Measurements from ENCODE around the gene TEF. TPM values are rescaled to one million over a fixed set of nuclear protein-coding genes. Genes with fewer than 3 reads are reported as not detected.
A peak's percentile ranks its signal among the peaks of the same experiment; 100 is the strongest.

Gene TEF
- total and polyA plus RNA-seq, 9 of the 15 experiments (the other 6 are each of a cell fraction or from before 2014, with no cell fraction given) = 0.04 to 3.1 (median 1.2) TPM

DNA sequence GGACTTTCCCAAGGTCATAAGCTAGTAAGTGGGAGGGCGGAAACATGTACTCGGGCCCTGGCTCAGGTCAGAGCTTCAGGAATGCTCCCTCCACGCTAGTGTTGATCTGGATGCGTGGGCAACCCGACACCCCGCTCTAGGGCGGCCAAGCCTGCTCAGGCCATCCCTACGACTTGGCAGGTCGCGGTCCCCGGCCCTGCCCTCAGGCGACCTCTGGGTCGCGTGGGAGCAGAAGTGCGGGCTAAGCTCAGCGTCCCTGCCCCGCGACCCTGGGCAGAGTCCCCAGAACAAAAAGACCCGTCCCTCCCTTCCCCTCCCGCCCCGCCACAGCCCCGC lies 781 bp upstream of the TEF start (continued):
- TF ChIP-seq, protein P1, sequence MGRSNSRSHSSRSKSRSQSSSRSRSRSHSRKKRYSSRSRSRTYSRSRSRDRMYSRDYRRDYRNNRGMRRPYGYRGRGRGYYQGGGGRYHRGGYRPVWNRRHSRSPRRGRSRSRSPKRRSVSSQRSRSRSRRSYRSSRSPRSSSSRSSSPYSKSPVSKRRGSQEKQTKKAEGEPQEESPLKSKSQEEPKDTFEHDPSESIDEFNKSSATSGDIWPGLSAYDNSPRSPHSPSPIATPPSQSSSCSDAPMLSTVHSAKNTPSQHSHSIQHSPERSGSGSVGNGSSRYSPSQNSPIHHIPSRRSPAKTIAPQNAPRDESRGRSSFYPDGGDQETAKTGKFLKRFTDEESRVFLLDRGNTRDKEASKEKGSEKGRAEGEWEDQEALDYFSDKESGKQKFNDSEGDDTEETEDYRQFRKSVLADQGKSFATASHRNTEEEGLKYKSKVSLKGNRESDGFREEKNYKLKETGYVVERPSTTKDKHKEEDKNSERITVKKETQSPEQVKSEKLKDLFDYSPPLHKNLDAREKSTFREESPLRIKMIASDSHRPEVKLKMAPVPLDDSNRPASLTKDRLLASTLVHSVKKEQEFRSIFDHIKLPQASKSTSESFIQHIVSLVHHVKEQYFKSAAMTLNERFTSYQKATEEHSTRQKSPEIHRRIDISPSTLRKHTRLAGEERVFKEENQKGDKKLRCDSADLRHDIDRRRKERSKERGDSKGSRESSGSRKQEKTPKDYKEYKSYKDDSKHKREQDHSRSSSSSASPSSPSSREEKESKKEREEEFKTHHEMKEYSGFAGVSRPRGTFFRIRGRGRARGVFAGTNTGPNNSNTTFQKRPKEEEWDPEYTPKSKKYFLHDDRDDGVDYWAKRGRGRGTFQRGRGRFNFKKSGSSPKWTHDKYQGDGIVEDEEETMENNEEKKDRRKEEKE (IDR thresholded peaks at IDR 0.05; ENCODE audit: borderline replicate concordance in 1 of 2, control insufficient read depth in 1 of 2, low read depth in 2 of 2, low read length in 1 of 2) = no peak
- TF ChIP-seq HDAC2 (IDR thresholded peaks at IDR 0.05) (no peak), SAP30 (IDR thresholded peaks at IDR 0.05; ENCODE audit: borderline replicate concordance, insufficient read depth, low read depth, low read length, poor library complexity, severe bottlenecking) (peak; percentile 64), NFXL1 (CRISPR knock-in tag; IDR thresholded peaks at IDR 0.05) (no peak)
- TF ChIP-seq, protein P2, sequence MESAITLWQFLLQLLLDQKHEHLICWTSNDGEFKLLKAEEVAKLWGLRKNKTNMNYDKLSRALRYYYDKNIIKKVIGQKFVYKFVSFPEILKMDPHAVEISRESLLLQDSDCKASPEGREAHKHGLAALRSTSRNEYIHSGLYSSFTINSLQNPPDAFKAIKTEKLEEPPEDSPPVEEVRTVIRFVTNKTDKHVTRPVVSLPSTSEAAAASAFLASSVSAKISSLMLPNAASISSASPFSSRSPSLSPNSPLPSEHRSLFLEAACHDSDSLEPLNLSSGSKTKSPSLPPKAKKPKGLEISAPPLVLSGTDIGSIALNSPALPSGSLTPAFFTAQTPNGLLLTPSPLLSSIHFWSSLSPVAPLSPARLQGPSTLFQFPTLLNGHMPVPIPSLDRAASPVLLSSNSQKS (CRISPR knock-in tag; IDR thresholded peaks at IDR 0.05) = no peak
- TF ChIP-seq, protein P3, sequence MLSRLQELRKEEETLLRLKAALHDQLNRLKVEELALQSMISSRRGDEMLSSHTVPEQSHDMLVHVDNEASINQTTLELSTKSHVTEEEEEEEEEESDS (CRISPR knock-in tag; IDR thresholded peaks at IDR 0.05) = no peak
- TF ChIP-seq, protein P4, sequence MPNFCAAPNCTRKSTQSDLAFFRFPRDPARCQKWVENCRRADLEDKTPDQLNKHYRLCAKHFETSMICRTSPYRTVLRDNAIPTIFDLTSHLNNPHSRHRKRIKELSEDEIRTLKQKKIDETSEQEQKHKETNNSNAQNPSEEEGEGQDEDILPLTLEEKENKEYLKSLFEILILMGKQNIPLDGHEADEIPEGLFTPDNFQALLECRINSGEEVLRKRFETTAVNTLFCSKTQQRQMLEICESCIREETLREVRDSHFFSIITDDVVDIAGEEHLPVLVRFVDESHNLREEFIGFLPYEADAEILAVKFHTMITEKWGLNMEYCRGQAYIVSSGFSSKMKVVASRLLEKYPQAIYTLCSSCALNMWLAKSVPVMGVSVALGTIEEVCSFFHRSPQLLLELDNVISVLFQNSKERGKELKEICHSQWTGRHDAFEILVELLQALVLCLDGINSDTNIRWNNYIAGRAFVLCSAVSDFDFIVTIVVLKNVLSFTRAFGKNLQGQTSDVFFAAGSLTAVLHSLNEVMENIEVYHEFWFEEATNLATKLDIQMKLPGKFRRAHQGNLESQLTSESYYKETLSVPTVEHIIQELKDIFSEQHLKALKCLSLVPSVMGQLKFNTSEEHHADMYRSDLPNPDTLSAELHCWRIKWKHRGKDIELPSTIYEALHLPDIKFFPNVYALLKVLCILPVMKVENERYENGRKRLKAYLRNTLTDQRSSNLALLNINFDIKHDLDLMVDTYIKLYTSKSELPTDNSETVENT (CRISPR knock-in tag; IDR thresholded peaks at IDR 0.05) = no peak
- TF ChIP-seq, protein P5, sequence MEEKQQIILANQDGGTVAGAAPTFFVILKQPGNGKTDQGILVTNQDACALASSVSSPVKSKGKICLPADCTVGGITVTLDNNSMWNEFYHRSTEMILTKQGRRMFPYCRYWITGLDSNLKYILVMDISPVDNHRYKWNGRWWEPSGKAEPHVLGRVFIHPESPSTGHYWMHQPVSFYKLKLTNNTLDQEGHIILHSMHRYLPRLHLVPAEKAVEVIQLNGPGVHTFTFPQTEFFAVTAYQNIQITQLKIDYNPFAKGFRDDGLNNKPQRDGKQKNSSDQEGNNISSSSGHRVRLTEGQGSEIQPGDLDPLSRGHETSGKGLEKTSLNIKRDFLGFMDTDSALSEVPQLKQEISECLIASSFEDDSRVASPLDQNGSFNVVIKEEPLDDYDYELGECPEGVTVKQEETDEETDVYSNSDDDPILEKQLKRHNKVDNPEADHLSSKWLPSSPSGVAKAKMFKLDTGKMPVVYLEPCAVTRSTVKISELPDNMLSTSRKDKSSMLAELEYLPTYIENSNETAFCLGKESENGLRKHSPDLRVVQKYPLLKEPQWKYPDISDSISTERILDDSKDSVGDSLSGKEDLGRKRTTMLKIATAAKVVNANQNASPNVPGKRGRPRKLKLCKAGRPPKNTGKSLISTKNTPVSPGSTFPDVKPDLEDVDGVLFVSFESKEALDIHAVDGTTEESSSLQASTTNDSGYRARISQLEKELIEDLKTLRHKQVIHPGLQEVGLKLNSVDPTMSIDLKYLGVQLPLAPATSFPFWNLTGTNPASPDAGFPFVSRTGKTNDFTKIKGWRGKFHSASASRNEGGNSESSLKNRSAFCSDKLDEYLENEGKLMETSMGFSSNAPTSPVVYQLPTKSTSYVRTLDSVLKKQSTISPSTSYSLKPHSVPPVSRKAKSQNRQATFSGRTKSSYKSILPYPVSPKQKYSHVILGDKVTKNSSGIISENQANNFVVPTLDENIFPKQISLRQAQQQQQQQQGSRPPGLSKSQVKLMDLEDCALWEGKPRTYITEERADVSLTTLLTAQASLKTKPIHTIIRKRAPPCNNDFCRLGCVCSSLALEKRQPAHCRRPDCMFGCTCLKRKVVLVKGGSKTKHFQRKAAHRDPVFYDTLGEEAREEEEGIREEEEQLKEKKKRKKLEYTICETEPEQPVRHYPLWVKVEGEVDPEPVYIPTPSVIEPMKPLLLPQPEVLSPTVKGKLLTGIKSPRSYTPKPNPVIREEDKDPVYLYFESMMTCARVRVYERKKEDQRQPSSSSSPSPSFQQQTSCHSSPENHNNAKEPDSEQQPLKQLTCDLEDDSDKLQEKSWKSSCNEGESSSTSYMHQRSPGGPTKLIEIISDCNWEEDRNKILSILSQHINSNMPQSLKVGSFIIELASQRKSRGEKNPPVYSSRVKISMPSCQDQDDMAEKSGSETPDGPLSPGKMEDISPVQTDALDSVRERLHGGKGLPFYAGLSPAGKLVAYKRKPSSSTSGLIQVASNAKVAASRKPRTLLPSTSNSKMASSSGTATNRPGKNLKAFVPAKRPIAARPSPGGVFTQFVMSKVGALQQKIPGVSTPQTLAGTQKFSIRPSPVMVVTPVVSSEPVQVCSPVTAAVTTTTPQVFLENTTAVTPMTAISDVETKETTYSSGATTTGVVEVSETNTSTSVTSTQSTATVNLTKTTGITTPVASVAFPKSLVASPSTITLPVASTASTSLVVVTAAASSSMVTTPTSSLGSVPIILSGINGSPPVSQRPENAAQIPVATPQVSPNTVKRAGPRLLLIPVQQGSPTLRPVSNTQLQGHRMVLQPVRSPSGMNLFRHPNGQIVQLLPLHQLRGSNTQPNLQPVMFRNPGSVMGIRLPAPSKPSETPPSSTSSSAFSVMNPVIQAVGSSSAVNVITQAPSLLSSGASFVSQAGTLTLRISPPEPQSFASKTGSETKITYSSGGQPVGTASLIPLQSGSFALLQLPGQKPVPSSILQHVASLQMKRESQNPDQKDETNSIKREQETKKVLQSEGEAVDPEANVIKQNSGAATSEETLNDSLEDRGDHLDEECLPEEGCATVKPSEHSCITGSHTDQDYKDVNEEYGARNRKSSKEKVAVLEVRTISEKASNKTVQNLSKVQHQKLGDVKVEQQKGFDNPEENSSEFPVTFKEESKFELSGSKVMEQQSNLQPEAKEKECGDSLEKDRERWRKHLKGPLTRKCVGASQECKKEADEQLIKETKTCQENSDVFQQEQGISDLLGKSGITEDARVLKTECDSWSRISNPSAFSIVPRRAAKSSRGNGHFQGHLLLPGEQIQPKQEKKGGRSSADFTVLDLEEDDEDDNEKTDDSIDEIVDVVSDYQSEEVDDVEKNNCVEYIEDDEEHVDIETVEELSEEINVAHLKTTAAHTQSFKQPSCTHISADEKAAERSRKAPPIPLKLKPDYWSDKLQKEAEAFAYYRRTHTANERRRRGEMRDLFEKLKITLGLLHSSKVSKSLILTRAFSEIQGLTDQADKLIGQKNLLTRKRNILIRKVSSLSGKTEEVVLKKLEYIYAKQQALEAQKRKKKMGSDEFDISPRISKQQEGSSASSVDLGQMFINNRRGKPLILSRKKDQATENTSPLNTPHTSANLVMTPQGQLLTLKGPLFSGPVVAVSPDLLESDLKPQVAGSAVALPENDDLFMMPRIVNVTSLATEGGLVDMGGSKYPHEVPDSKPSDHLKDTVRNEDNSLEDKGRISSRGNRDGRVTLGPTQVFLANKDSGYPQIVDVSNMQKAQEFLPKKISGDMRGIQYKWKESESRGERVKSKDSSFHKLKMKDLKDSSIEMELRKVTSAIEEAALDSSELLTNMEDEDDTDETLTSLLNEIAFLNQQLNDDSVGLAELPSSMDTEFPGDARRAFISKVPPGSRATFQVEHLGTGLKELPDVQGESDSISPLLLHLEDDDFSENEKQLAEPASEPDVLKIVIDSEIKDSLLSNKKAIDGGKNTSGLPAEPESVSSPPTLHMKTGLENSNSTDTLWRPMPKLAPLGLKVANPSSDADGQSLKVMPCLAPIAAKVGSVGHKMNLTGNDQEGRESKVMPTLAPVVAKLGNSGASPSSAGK (IDR thresholded peaks at IDR 0.05) = peak; percentile 67; the same call in 1 of the 2 replicates
